HG03025 (cell line): ENCODE results near the gene CDX2.
"Not testable (repeated sequence)": the region's sequence is repeated elsewhere in the genome, so short reads cannot be mapped to it uniquely, and the experiment has no call there.

ENCODE experiments used
- ATAC-seq: cut with Tn5 transposase; IDR thresholded peaks from one replicate; pipeline ENCODE4 v1.9.1; 2021; ENCODE audit warnings: mild to moderate bottlenecking, moderate library complexity; ENCODE audit not compliant: unreplicated experiment, low FRiP score

The CDX2 gene

DNA sequence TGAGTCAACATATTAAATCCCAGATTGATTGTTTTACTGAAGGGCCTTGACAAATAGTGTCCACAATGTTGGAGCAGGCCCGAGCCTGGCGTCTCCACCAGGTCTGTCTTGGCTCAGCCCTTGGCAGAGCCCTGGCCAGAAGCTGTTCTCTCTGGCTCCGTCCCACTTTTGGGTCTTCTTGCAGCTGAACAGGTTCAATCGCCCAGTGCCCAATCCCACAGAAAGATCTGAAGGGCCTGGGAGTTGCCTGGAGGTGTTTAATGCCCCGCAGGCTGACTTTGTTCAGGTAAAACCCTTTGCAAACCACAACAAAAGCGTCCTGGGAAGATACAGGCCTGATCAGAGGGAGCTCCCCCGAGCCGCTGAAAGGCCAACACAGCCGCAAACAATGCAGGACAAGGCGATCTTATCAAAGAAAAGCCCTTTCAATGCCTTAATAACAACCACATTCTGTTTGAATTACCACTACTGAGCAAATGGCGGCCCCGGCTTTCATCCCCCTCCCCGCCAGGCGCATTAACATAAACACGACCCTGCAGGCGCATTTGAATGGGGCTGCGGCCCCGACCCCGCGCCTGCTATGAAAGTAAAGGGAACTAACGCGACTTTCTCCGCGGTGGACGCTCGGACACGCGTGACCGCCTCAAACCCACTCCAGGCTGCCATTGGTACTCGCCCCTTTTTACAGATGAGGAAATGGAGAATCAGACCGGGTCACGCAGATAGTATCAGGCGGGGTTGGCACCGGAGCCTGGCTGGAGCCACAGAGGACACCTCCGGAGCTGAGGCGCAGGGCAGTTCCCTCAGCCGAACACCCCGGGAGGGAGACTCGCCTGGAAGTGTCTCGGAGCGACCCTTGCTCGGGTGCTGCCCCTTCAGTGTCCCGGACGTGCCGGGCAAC, 3.1 kb downstream of the CDX2 start:
- ATAC-seq = no peak

DNA sequence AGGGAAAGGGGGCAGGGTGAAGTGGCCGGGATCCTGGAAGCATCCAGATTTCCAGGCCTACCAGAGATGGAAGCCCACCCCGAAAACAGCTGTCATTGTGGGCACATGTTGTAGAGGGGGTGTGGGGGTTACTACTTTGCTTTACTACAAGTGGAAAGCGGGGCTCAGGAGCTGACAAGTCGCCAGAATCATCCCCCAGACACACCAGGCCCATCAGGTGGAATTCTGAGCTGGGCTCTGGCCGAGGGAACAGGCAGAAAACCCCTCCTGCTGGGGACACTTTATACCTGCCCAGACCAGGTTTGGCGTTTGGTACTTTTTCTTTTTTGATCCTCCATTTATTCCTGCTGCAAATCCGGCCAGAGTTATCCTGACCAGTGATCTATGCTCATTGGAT, 3.8 kb downstream of the CDX2 start:
- ATAC-seq = no peak

DNA sequence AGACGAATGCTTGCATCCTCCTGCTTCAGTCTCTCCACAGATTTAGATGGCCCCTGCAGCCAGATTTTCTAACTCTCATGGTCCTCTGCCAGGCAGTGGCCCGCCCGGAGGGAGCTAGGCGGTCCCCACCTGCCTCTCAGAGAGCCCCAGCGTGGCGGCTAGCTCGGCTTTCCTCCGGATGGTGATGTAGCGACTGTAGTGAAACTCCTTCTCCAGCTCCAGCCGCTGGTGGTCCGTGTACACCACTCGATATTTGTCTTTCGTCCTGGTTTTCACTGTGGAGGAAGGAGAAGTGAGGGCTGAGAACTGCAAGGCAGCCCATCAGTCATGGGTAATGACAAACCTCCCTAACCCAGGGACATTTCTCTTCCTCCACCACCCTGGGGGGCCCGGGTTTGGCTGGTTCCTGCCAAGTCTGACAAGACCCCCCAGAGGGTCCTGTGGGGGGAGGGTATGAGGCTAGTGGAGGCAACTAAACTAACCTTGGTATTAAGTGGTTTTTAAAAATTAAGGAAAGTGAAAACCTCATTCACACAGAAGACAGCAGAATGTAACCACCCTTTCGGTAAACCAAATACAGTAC, 4.3 kb downstream of the CDX2 start:
- no peak for ATAC-seq

DNA sequence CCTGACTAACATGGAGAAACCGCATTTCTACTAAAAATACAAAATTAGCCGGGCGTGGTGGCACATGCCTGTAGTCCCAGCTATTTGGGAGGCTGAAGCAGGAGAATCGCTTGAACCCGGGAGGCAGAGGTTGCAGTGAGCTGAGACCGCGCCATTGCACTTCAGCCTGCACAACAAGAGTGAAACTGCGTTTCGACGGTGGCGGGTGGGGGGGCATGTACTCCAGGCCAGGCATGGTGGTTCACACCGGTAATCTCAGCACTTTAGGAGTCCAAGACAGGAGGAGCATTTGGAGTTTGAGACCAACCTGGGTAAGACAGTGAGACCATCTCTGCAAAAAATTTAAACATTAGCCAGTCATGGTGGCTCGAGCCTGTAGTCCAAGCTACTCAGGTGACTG, 4.9 kb downstream of the CDX2 start:
- not testable (repeated sequence) for ATAC-seq

DNA sequence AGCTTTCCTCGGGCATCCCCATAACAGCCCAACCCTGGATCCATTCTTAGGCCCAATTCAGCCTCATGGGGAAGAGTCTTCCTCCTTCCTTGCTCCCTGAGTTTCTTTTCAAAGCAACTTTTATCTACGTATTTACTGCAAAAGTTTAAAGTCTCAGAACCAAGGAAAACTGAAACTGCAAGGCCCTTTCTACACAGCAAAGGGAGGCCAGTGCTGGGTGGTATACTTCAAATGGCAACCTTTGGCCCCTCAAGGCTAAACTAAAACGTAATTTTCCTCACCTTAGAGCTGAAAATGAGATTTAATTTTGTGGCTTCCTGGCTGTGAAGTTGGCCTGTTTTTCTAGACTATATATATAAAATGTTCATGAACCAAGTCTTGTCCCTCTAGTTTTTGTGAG, 5.6 kb downstream of the CDX2 start:
- ATAC-seq = no peak

DNA sequence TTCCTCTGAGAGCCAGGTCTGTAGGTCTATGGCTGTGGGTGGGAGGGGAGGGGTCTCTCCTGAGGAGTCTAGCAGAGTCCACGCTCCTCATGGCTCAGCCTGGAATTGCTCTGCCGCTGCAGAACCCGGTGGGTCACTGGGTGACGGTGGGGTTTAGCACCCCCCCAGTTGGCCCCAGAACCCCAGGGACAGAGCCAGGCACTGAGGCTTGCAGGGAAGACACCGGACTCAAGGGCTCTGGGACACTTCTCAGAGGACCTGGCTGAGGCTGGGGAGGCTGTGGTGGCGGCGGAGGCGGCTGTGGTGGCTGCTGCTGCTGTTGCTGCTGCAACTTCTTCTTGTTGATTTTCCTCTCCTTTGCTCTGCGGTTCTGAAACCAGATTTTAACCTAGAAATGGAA, 6.1 kb downstream of the CDX2 start:
- no peak for ATAC-seq

DNA sequence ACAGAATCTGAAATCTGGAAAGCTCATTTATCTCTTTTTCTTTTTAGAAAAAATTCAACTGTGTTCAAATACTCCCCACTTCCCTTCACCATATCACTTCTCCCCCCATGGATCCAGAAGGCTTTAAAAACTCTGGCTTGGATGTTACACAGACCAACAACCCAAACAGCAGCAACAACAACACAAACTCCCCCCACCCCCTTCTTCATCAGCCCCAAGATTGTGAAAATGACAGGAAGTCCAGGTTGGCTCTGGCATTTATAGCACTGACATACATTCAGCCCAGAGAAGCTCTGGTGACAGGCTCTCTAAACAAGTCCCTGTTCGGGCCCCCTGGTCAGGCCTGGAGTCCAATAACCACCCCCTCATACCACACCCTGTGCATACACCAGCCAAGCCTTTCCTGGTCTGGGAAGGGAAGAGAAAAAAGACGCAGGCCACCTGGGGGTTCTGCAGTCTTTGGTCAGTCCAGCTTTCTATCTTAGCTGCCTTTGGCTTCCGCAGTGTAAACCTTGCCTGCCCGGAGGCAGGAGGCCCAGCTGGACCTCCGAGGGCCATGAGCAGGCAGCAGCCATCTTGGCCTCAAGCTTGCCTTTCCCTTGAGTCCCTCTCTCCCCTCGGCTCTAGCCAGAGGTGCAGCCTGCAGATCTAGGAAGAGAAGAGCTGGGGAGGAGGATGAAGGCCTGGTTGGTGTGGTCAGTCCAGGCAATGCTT, 6.8 kb downstream of the CDX2 start:
- ATAC-seq = no peak

DNA sequence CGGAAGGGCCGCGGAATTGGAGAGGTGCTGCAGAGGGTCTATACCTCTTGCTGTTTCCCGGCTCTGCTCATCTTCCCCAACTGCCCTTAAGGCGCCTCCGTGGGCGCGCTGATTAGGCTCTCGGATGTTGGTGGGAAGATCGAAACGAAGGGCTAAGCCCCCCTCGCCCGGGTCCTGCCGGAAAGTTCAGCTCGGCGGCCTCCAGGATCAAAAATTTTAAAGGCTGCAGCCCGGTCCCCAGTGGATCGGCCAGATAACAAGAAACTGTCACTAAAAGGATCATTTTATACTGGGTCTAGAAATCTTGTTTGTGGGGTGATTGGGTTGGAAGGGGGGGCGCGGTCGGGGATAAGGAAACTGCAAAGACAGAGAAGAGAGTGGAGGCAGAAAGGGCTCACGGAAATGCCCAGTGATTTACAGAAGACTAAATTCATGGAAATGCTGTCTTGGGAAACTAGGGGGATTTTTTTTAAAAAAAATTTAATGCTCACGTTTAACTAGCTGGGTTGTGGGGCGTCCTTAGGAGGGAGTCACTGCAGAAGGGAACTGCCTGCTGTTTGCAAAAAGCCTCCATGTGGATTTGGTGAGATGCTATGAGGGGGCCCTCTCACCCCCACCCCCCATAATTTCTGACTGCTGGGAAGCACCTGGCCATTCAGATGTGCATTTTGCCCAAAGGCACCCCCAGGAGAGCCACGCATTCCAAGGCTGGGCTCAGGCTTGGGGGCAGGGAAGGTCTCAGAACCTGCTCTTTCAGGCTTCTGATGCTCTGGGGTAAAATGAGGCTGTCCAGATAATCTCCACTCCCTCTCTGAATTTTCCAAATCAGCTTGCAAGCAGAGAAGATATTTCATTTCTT, 7.7 kb downstream of the CDX2 start:
- ATAC-seq = no peak

DNA sequence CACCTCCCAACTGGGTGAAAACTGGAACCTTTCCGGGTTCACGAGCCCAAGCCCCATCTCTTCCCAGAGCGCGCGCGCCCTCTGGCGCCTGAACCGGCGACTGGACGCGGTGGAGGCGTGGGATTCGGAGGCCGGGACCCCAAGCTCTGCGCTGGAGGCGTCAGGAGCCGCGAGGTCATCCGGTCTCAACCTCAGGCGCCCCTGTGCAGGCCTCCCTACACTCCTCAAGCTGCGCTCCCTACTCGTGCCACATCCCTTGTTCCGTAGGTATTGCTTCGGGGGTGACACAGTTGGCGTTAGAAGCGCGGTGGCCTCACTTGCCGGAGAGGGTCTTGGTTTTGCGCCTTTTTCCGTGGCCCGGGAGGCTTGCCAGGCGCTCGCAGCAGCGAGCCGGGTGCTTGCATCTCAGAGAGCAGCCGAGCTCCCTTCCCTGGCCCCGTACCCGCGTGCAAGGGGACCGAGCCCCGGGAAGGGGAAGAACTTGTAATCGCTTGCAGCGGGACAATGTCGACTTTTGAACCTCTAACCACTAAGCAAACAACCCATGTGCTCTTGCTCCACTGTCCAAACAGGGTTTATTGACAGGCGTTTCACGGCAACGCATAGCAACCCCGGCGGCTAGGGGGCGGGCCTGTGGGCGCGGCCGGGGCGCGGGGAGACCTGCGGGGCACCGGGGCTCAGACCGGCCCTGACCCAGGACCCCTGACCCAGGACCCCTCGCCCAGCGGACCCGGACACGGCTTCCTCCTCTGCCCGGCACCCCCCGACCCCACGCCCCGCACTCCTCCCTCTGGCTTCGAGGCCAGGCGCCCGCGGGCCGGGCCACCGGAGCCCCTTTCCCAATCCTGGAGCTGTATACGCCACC, 8.5 kb downstream of the CDX2 start:
- no peak for ATAC-seq

DNA sequence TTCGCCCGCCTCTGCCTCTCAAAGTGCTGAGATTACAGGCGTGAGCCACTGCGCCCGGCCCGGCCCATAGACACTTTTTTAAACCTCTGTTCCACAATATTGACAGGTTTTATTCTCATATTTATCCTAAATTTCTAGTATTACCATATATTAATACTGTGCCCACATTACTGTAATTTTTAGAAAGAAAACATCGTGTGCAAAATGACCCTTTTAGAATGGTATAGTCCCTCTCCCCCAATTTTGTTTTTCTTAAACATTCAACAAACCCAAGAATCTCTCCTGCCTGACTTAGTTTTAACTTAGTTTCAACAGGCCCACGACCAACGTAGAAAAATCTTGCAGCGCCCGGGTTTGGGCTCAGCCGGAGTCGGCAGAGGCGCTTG, 9.1 kb downstream of the CDX2 start:
- no peak for ATAC-seq

DNA sequence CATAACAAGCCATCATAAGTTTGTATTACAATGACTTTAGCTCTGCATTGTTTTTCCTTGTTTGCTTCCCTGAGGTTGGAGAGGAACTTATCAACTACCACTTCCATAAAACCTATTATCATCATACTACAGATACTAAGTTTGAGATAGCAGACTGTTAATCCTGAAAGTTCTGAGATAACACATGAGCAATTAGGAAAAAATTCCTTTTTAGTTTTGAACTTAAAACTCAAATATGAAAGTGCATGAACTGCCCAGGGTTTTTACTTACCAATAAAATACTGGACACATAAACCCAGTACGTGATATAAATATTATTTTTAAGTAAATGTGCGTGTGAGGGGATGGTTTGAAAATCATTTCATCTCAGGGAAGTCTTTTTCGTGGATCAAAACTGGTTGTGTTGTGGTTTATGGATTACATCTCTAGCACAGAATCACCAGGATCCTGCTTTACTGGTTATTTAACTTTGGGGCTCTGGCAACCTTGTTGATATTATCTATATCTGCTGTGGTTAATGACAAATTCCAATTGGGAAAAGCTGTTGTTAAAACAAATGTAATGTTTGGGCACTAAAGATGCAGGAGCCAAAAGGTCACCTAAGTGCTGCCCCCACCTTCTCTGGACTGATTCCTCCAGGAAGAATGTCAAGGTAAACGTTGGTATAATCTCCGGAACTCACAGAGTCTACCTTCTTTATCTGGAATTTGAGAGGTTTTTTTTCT, 12.4 kb downstream of the CDX2 start:
- no peak for ATAC-seq

DNA sequence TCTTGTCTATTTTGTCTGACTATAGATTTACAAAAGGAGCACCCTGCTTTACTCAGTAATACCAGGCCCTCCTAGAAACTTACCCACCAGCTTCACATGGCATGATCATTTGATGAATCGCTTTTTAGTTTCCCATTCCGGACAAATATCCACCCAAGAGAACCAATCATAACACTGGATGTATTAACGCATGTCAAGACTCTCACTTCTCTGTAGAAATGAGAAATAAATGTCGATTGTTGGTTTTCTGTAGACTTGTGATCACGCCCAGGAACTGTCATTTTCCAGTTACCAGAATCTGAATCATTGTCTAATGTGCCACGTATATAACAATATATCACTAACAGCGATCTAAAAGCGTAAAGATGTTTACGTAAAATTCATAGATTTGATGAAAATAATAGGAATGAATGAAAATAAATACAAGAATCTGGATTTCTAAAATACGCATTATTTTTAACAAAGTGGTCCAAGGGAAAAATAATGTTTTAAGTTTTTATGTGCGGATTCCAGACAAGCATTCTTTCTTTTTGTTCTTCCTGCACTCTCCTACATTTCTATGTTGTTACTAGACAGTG, 14.0 kb downstream of the CDX2 start:
- no peak for ATAC-seq

DNA sequence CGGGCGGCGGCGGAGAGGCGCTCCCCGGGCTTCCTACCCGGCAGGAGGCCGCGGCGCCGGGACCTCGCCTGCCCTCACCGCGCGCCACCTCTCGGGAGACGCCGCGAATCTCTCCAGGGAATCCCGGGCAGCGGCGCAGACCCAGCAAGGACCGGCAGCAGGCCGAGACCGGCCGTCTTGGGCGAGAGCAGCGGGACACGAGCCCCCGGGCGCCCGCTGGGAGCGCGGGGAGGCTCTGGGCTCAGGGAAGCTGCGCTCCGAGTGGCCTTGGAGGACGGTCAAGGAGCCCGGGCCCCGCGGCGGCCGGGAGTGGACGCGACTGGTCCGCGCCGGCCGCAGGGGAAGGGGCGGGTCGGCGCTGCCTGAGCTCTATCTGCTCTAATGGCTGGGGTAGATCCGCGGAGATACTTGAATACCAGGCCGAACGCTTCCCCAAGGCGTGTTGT, 14.7 kb downstream of the CDX2 start:
- peak; percentile 33 for ATAC-seq

DNA sequence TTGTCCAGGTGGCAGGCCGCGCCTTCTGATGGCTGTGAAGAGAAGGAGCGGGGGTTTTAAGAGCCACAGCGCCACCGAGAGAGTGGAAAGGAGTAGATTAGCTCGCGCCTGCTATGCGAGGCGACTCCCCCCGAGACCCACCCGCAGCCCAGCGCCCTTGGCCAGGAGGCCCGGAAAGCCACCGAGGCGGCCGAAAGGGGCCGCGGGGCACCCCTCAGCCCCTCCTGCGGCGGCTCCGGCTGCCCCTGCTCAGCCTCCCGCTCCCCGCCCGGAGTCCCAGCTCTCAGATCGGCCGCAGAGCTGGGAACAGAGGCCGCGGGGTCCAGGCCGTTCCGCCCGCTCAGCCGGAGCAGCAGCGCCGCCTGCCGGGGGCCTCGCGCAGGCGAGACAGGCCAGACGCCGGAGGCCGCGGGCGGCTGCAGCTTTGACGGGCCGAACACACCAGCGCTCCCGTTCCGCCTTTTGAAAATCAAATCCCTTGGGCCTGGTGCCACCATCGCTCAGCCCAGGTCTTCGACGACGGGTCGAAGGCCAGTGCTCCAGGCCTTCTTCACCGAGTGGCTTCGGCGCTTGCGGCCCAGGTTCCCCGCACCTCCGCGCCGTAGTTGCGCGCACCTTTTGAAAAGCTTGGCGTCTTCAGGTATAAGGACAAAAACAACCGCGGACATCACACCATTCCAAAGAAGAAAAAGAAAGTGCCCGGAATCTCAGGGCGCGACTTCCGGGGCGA, 15.3 kb downstream of the CDX2 start:
- peak; percentile 78 for ATAC-seq

DNA sequence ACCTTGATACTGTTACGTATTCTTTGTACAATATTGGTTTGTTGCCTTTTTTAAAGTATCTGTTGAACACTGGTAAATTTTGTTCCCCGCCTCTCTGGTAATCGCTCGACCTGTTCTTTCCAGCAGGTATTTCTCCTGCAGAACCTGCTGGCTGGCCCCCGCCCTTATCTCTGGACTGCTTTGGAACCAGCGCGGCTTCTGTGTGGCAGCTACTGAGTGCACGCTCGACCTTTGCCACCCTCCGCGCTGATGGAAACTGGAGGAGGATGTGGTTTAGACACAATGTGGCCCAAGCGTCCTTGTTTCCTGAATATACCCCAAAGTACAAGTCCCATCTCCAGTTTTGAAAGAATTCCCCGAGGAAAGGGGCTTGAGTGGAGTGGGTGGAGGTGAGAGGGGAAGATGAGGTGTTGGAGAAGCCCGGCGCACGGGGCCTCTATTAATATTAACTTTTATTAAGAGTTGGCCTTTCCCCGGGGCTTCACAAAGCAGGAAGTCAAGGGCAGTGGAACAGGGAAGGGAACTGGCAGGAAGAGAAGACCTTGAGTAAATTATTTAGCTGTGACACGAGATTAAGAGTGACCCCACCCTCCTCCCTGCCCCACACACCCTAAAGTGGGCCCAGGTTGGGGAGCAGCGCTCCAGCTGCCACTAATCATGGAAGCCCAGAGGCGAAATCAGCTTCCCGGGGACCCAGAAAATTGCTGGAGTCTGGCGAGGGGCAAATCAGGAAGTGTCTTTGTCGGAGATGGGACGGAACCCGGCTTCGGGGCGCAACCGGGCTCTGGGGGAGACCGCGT, 16.0 kb downstream of the CDX2 start:
- no peak for ATAC-seq

DNA sequence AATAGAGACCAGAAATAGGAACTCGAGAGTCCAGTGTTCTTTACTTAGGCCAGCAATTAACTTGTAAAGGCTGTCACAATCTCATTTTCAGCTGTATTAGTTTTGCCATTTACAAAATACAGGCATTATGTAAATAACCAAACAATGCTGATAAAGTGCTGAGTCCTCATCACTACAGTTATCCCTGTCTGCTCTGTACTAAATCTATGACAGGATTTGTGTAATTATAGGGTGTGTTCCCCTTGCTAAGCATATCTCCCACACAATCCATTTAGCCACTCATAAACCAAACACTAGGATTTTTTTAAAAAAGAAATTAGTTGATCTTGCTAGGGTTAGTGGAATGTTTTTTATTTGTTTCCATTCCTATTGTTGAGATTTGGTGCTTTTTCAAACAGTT, 26.1 kb downstream of the CDX2 start:
- ATAC-seq = no peak
